ENCODE measurements around the gene KISS1R. TPM values are rescaled to one million over a fixed set of nuclear protein-coding genes. Genes with fewer than 3 reads are reported as not detected.

Gene KISS1R
- total and polyA plus RNA-seq, 8 donors, result 0.16 to 1.0 (median 0.31) TPM; not detected in 2

DNA sequence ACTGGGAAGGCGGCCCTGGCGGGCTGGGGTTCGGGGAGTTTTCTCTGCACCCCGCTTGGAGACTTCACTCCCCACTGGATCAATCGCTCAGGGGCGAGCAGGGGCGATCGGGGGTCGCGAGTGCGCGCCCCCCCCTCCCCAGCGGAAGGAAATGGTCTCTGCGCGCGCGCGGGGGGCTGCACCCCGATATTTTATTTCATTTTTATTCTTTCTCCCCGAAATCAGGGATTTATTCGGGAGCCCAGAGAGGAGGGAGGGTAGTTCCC, 9.1 kb downstream of the KISS1R start:
- FAIRE-seq, result no peak
- Histone ChIP-seq H3K27ac (peak overlapping the region; percentile 56 to 78 (median 66)), H3K4me1 (peaks cover 5% of the 10 kb centered on the region in 3 donors), H3K27me3 (no peaks in the 10 kb centered on the region), H3K4me3 (peak overlapping the region; percentile 49 to 93 (median 85)), H3K9me3 (no peaks in the 10 kb centered on the region), H3K36me3 (no peaks in the 10 kb centered on the region)
- intact Hi-C loops (cut with DNase I), result loop anchor here in 1 of 3 donors (10.0 kb wide), 1 partner anchor 59 kb away; the partner anchor contains the start of gene WDR18
- 0 to 1% methylated on average over 19 to 21 of the region's 21 CpGs for WGBS, 2 donors
- no peak for TF ChIP-seq CTCF (IDR thresholded peaks at IDR 0.05)
- DNase-seq, result no peak
- ATAC-seq, result no peak

- peak overlapping the region; percentile 56 to 78 (median 66) for H3K27ac ChIP-seq
- no peaks in the 10 kb centered on the region for H3K9me3 ChIP-seq
- no peaks in the 10 kb centered on the region for H3K27me3 ChIP-seq
- no peaks in the 10 kb centered on the region for H3K36me3 ChIP-seq
- 1% methylated on average over 51 to 52 of the region's 52 CpGs for WGBS, 2 donors
- DNase-seq (peak in 2 of 6 donors; percentile 66 to 86), FAIRE-seq (no peak), ATAC-seq (peak in 3 of 4 donors; percentile 12 to 22 (median 18))
- peaks cover 5% of the 10 kb centered on the region in 3 donors for H3K4me1 ChIP-seq
- peak overlapping the region; percentile 49 to 93 (median 85) for H3K4me3 ChIP-seq
- TF ChIP-seq CTCF (IDR thresholded peaks at IDR 0.05), result no peak
- intact Hi-C loops (cut with DNase I), result loop anchor here in 1 of 3 donors (10.0 kb wide), 1 partner anchor 58 kb away; the partner anchor contains the start of gene WDR18
Measured at GRCh38 chr19:926589-927350, 9.6 kb downstream of the KISS1R start.

DNA sequence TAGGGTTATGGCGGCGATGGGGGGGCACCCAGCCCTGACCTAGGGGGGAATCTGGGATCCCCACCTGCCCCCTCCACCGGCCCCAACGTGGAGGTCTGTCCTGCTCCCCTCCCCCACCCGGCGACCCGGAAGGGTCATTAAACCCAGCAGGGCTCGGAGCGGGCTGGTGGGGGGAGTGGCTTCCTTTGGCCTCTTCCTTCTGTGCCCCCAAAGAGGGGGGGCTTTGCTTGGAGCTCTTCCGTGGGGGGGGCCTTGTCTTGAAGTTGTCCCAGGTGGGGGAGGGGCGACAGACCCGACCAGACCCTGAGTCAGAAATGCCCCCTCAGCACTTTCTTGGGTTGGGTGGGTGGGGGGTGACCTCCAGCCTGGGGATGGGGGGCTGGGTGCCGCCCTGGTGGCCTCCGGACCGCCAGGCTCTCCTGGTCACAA, 10.2 kb downstream of the KISS1R start:
- intact Hi-C loops (cut with DNase I), result loop anchor here in 1 of 3 donors (10.0 kb wide), 1 partner anchor 57 kb away; the partner anchor contains the start of gene WDR18
- peak overlapping the region in 2 of 4 donors; percentile 56 to 78 for H3K27ac ChIP-seq
- peak overlapping the region in 3 of 4 donors; percentile 49 to 93 (median 86) for H3K4me3 ChIP-seq
- no peaks in the 10 kb centered on the region for H3K27me3 ChIP-seq
- H3K9me3 ChIP-seq, result no peaks in the 10 kb centered on the region
- no peaks in the 10 kb centered on the region for H3K36me3 ChIP-seq
- WGBS, 2 donors, result 18 to 29% methylated on average over 14 to 15 of the region's 15 CpGs
- DNase-seq (peak in 1 of 6 donors; percentile 72), FAIRE-seq (no peak), ATAC-seq (no peak)
- peaks cover 5% of the 10 kb centered on the region in 3 donors for H3K4me1 ChIP-seq
- TF ChIP-seq CTCF (IDR thresholded peaks at IDR 0.05), result no peak

- H3K9me3 ChIP-seq, result no peaks in the 10 kb centered on the region
- H3K4me3 ChIP-seq, result peak overlapping the region in 2 of 4 donors; percentile 86 to 93
- H3K36me3 ChIP-seq, result no peaks in the 10 kb centered on the region
- H3K27ac ChIP-seq, result no peak overlapping the region
- intact Hi-C loops (cut with DNase I), result loop anchor here in 1 of 3 donors (10.0 kb wide), 1 partner anchor 57 kb away; the partner anchor contains the start of gene WDR18
- FAIRE-seq (no peak), ATAC-seq (no peak), DNase-seq (peak in 1 of 6 donors; percentile 43)
- H3K4me1 ChIP-seq, result peaks cover 5 to 10% (median 6%) of the 10 kb centered on the region in 3 donors
- no peak for TF ChIP-seq CTCF (IDR thresholded peaks at IDR 0.05)
- 84 to 89% methylated on average over 11 to 12 of the region's 12 CpGs for WGBS, 2 donors
- H3K27me3 ChIP-seq, result no peaks in the 10 kb centered on the region
Measured at GRCh38 chr19:927780-928401, 10.8 kb downstream of the KISS1R start.

Data from pancreas (tissue), 10 donors.